GM23338 (cell line): Measurements from ENCODE around the gene PPP1R13L. TPM values are rescaled to one million over a fixed set of nuclear protein-coding genes. Genes with fewer than 3 reads are reported as not detected.

Experiments
- ATAC-seq: fragments of 200-7000 bp; cut with Tn5 transposase; 3 replicates; pipeline ENCODE4 v1.9.1; 2020
- DNase-seq: peaks from one replicate; pipeline ENCODE4 v3.0.0-alpha.2; 2015; ENCODE audit warnings: low spot score
- H2AFZ ChIP-seq: fragments of 200-600 bp; sonication (generic); 2 replicates; pipeline ENCODE4 v1.8.0; 2016; ENCODE audit warnings: antibody characterized with exemption, mild to moderate bottlenecking, moderate library complexity
- H3F3A ChIP-seq: fragments of 200-600 bp; sonication (generic); replicated peaks from 2 replicates; pipeline ENCODE4 v1.8.0; 2017; ENCODE audit warnings: antibody characterized with exemption, mixed run types, low read depth
- H3K27ac ChIP-seq: fragments of 200-600 bp; sonication (generic); 2 replicates; pipeline ENCODE4 v1.6.1; 2016; ENCODE audit warnings: low read depth
- H3K27me3 ChIP-seq: fragments of 200-600 bp; sonication (generic); 2 replicates; pipeline ENCODE4 v1.8.0; 2016; ENCODE audit warnings: mild to moderate bottlenecking, mixed run types, moderate library complexity; ENCODE audit not compliant: insufficient read depth
- H3K36me3 ChIP-seq: fragments of 200-600 bp; sonication (generic); 2 replicates; pipeline ENCODE4 v1.8.0; 2016; ENCODE audit warnings: mild to moderate bottlenecking; ENCODE audit not compliant: insufficient read depth
- H3K4me1 ChIP-seq: fragments of 200-600 bp; sonication (generic); 2 replicates; pipeline ENCODE4 v1.8.0; 2016; ENCODE audit warnings: mild to moderate bottlenecking, moderate library complexity; ENCODE audit not compliant: insufficient read depth
- H3K4me2 ChIP-seq: fragments of 200-600 bp; sonication (generic); 2 replicates; pipeline ENCODE4 v1.7.1; 2017; ENCODE audit warnings: mixed run types
- H3K4me3 ChIP-seq: fragments of 200-600 bp; sonication (generic); 2 replicates; pipeline ENCODE4 v1.6.1; 2016; ENCODE audit warnings: mixed run types
- H3K79me2 ChIP-seq: fragments of 200-600 bp; sonication (generic); replicated peaks from 2 replicates; pipeline ENCODE4 v1.8.0; 2017; ENCODE audit warnings: mild to moderate bottlenecking; ENCODE audit not compliant: insufficient read depth
- H3K9me2 ChIP-seq: fragments of 200-600 bp; sonication (generic); 2 replicates; pipeline ENCODE4 v1.8.0; 2017; ENCODE audit not compliant: insufficient read depth
- H4K20me1 ChIP-seq: fragments of 200-600 bp; sonication (generic); replicated peaks from 2 replicates; pipeline ENCODE4 v1.8.0; 2017; ENCODE audit warnings: mild to moderate bottlenecking; ENCODE audit not compliant: insufficient read depth
- H3K27ac Mint-ChIP-seq: 2 replicates; pipeline ENCODE4 v1.8.0; 2020; ENCODE audit warnings: inconsistent platforms, mild to moderate bottlenecking, moderate library complexity, mixed read lengths
- H3K27me3 Mint-ChIP-seq: 3 replicates; pipeline ENCODE4 v1.8.0; 2022; ENCODE audit warnings: low read depth, mild to moderate bottlenecking, moderate library complexity, mixed read lengths, inconsistent platforms; ENCODE audit not compliant: insufficient read depth, poor library complexity
- H3K36me3 Mint-ChIP-seq: 3 replicates; pipeline ENCODE4 v1.8.0; 2021; ENCODE audit warnings: low read depth, mild to moderate bottlenecking, inconsistent platforms, moderate library complexity, mixed read lengths
- H3K4me1 Mint-ChIP-seq: 3 replicates; pipeline ENCODE4 v1.8.0; 2020; ENCODE audit warnings: mild to moderate bottlenecking, inconsistent platforms, mixed read lengths
- H3K4me3 Mint-ChIP-seq: 3 replicates; pipeline ENCODE4 v1.8.0; 2021; ENCODE audit warnings: moderate library complexity, mild to moderate bottlenecking, inconsistent platforms, mixed read lengths
- H3K9me3 Mint-ChIP-seq: 3 replicates; pipeline ENCODE4 v1.8.0; 2020; ENCODE audit warnings: moderate library complexity, mild to moderate bottlenecking, inconsistent platforms, mixed read lengths
- EZH2phosphoT487 ChIP-seq: fragments of 200-600 bp; sonication (generic); IDR thresholded peaks from one replicate; pipeline ENCODE4 v1.8.1; 2018; ENCODE audit warnings: antibody characterized with exemption; ENCODE audit not compliant: unreplicated experiment
- JUNB ChIP-seq: IDR thresholded peaks from one replicate; pipeline ENCODE4 v1.6.1; 2016; ENCODE audit warnings: antibody characterized with exemption; ENCODE audit not compliant: unreplicated experiment
- NANOG ChIP-seq: IDR thresholded peaks from 2 replicates; pipeline ENCODE4 v1.6.1; 2016; ENCODE audit warnings: antibody characterized with exemption, borderline replicate concordance
- ZNF114 ChIP-seq: fragments of 250-450 bp; sonication (Bioruptor Pico); IDR thresholded peaks from 2 replicates; pipeline ENCODE4 v1.5.0; 2020; ENCODE audit warnings: mild to moderate bottlenecking, moderate library complexity
- ZNF331 ChIP-seq: fragments of 250-450 bp; sonication (Bioruptor Pico); IDR thresholded peaks from 2 replicates; pipeline ENCODE4 v1.5.0; 2020; ENCODE audit warnings: low read depth, mild to moderate bottlenecking, moderate library complexity
- polyA plus RNA-seq: library from polyadenylated mRNA; unstranded; fragments of >200 nt; fragmentation: Nextera tagmentation; extraction: Ambion mirVana; gene quantifications from 2 replicates; pipeline ENCODE4 v1.2.1, GENCODE V29; 2016
- total RNA-seq: library from RNA; depleted of rRNA; stranded (reverse); fragments of >200 nt; shearing (Covaris generic); gene quantifications from 2 replicates; pipeline ENCODE4 v1.2.3, GENCODE V29; 2014
- TF ChIP-seq, protein P1 (sequence below): IDR thresholded peaks from 2 replicates; pipeline ENCODE4 v1.6.1; 2016; ENCODE audit warnings: antibody characterized with exemption
- TF ChIP-seq, protein P2 (sequence below): IDR thresholded peaks from one replicate; pipeline ENCODE4 v1.6.1; 2018; ENCODE audit warnings: antibody characterized with exemption; ENCODE audit not compliant: unreplicated experiment
- TF ChIP-seq, protein P3 (sequence below), 2 experiments: fragments of 200-600 bp in 1 of 2; sonication (generic) in 1 of 2; conservative IDR thresholded peaks; 2 replicates each; pipeline versions ENCODE4 v1.5.1 to v1.6.1; 2016 to 2017; ENCODE audit warnings: antibody characterized with exemption in 2 of 2, low read depth in 2 of 2, mild to moderate bottlenecking in 2 of 2, moderate library complexity in 1 of 2

PPP1R13L gene
- total and polyA plus RNA-seq, 2 experiments from 2014 or later = 9.6 to 15.5 TPM

DNA sequence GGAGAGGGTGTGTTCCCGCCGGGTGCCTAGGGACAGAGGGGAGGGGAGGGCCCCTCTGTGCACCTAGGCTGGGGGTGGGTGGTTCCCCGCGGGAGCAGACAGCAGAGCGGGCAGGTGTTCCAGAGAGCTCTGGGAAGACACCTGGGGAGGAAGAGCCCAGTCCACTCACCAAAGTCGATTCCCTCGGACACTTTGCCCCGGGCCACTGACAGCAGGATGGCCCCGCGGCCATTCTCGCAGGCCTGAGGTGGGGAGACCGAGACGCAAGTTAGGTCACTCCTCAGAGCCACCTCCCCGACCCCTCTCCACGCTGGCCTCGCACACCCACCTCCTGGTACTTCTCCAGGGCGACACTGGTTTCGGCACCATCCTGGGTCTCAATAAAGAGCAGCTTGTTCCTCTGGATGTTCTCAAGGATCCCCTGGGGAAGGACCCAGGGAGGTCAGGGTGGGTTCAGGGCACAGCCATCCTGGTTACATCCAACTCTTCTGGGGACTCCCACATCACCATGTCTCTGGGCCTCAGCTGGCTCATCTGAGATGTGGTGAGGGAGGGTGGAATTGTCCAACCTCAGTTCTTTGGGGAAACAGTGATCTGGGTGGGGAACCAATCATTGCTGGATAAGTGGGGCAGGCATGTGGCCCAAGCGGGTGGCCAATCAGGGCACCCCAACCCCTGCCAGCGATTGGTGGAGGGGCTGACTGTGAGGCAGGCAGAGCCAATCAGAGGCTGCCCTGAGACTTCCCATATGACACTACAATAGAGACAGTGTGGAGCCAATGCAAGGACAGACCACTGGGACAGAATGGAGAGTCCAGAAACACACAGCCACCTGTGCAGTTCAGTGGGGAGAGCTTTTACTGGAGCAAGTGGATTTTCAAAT lies 51.7 kb downstream of the PPP1R13L start:
- Mint-ChIP-seq H3K27ac (no peak overlapping the region), H3K36me3 (peaks cover 73% of the 10 kb centered on the region), H3K27me3 (peaks cover 17% of the 10 kb centered on the region), H3K4me3 (no peak overlapping the region), H3K9me3 (no peaks in the 10 kb centered on the region), H3K4me1 (no peaks in the 10 kb centered on the region; the same call in 1 of the 3 replicates)
- TF ChIP-seq, protein P1, sequence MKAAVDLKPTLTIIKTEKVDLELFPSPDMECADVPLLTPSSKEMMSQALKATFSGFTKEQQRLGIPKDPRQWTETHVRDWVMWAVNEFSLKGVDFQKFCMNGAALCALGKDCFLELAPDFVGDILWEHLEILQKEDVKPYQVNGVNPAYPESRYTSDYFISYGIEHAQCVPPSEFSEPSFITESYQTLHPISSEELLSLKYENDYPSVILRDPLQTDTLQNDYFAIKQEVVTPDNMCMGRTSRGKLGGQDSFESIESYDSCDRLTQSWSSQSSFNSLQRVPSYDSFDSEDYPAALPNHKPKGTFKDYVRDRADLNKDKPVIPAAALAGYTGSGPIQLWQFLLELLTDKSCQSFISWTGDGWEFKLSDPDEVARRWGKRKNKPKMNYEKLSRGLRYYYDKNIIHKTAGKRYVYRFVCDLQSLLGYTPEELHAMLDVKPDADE = no peak
- TF ChIP-seq JUNB (no peak), ZNF331 (no peak), ZNF114 (CRISPR knock-in tag) (no peak), EZH2phosphoT487 (no peak)
- TF ChIP-seq, protein P2, sequence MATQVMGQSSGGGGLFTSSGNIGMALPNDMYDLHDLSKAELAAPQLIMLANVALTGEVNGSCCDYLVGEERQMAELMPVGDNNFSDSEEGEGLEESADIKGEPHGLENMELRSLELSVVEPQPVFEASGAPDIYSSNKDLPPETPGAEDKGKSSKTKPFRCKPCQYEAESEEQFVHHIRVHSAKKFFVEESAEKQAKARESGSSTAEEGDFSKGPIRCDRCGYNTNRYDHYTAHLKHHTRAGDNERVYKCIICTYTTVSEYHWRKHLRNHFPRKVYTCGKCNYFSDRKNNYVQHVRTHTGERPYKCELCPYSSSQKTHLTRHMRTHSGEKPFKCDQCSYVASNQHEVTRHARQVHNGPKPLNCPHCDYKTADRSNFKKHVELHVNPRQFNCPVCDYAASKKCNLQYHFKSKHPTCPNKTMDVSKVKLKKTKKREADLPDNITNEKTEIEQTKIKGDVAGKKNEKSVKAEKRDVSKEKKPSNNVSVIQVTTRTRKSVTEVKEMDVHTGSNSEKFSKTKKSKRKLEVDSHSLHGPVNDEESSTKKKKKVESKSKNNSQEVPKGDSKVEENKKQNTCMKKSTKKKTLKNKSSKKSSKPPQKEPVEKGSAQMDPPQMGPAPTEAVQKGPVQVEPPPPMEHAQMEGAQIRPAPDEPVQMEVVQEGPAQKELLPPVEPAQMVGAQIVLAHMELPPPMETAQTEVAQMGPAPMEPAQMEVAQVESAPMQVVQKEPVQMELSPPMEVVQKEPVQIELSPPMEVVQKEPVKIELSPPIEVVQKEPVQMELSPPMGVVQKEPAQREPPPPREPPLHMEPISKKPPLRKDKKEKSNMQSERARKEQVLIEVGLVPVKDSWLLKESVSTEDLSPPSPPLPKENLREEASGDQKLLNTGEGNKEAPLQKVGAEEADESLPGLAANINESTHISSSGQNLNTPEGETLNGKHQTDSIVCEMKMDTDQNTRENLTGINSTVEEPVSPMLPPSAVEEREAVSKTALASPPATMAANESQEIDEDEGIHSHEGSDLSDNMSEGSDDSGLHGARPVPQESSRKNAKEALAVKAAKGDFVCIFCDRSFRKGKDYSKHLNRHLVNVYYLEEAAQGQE = no peak
- TF ChIP-seq, protein P3, sequence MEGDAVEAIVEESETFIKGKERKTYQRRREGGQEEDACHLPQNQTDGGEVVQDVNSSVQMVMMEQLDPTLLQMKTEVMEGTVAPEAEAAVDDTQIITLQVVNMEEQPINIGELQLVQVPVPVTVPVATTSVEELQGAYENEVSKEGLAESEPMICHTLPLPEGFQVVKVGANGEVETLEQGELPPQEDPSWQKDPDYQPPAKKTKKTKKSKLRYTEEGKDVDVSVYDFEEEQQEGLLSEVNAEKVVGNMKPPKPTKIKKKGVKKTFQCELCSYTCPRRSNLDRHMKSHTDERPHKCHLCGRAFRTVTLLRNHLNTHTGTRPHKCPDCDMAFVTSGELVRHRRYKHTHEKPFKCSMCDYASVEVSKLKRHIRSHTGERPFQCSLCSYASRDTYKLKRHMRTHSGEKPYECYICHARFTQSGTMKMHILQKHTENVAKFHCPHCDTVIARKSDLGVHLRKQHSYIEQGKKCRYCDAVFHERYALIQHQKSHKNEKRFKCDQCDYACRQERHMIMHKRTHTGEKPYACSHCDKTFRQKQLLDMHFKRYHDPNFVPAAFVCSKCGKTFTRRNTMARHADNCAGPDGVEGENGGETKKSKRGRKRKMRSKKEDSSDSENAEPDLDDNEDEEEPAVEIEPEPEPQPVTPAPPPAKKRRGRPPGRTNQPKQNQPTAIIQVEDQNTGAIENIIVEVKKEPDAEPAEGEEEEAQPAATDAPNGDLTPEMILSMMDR (conservative IDR thresholded peaks at IDR 0.05; ENCODE audit: low read depth in 2 of 2) = no peak
- peak; percentile 21; the same call in 1 of the 3 replicates for ATAC-seq
- Histone ChIP-seq H3K27me3 (no peaks in the 10 kb centered on the region), H3K9me2 (no peaks in the 10 kb centered on the region), H2AFZ (no peak overlapping the region), H3K36me3 (peaks cover 27% of the 10 kb centered on the region; the same call in 1 of the 2 replicates), H3K79me2 (no peaks in the 10 kb centered on the region), H3K4me1 (no peaks in the 10 kb centered on the region), H4K20me1 (peaks cover 3% of the 10 kb centered on the region), H3K4me3 (no peak overlapping the region), H3F3A (no peaks in the 10 kb centered on the region), H3K27ac (no peak overlapping the region), H3K4me2 (no peak overlapping the region)
- DNase-seq = no peak

DNA sequence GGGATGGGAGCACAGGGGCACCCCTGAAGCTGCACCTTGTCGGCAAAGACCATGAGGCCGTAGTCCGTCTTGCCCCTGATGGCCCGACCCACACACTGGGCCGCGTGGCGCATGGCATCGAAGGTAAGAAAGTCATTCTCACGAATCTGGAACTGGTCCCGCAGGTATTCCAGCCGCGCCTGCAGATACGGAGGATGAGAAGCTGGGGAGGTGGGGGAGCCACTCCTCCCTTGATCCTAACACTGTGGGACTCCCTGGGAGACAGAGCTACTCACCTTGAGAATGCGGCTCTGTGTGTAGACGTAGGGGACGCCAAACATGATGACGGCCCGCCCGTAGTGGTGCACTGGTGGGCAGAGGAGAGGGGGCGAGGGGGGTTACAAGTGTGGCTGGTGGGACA lies 52.4 kb downstream of the PPP1R13L start:
- Histone ChIP-seq H3K4me3 (no peak overlapping the region), H3K9me2 (no peaks in the 10 kb centered on the region), H3K79me2 (no peaks in the 10 kb centered on the region), H3K27ac (no peak overlapping the region), H3K27me3 (no peaks in the 10 kb centered on the region), H4K20me1 (peaks cover 3% of the 10 kb centered on the region), H3K36me3 (peaks cover 27% of the 10 kb centered on the region; the same call in 1 of the 2 replicates), H2AFZ (no peak overlapping the region), H3K4me1 (no peaks in the 10 kb centered on the region), H3K4me2 (no peak overlapping the region), H3F3A (no peaks in the 10 kb centered on the region)
- Mint-ChIP-seq H3K9me3 (no peaks in the 10 kb centered on the region), H3K4me1 (no peaks in the 10 kb centered on the region; the same call in 1 of the 3 replicates), H3K4me3 (no peak overlapping the region), H3K27ac (no peak overlapping the region), H3K36me3 (peaks cover 66% of the 10 kb centered on the region), H3K27me3 (peaks cover 14% of the 10 kb centered on the region)
- DNase-seq = no peak
- no peak for ATAC-seq
- TF ChIP-seq, protein P3 (conservative IDR thresholded peaks at IDR 0.05; ENCODE audit: low read depth in 2 of 2) = no peak
- TF ChIP-seq EZH2phosphoT487 (no peak), ZNF114 (CRISPR knock-in tag) (no peak), ZNF331 (no peak), NANOG (no peak)
